ELR (cell line): ENCODE results near the gene GALNT18.

Experiments used
- DNase-seq: peaks from one replicate; pipeline ENCODE4 v3.0.0-alpha.2; 2015; ENCODE audit warnings: low read depth

Gene GALNT18

GRCh38 chr11:11346303-11346702 lies 275.5 kb downstream of the GALNT18 start:
- DNase-seq, result no peak

GRCh38 chr11:11345099-11345498 lies 276.7 kb downstream of the GALNT18 start:
- no peak for DNase-seq

- no peak for DNase-seq
Measured at GRCh38 chr11:11344045-11344444, 277.8 kb downstream of the GALNT18 start.

- DNase-seq, result no peak
Measured at GRCh38 chr11:11338304-11338703, 283.5 kb downstream of the GALNT18 start.

- DNase-seq, result no peak
Measured at GRCh38 chr11:11336664-11337063, 285.1 kb downstream of the GALNT18 start.

- no peak for DNase-seq
Measured at GRCh38 chr11:11335043-11335442, 286.8 kb downstream of the GALNT18 start.

- DNase-seq, result no peak
Measured at GRCh38 chr11:11334607-11335006, 287.2 kb downstream of the GALNT18 start.

GRCh38 chr11:11332141-11332710 lies 289.6 kb downstream of the GALNT18 start:
- DNase-seq, result no peak

GRCh38 chr11:11329062-11329806 lies 292.6 kb downstream of the GALNT18 start:
- DNase-seq, result no peak

- no peak for DNase-seq
Measured at GRCh38 chr11:11324090-11324489, 297.7 kb downstream of the GALNT18 start.

GRCh38 chr11:11322101-11322500 lies 299.7 kb downstream of the GALNT18 start:
- DNase-seq, result no peak

GRCh38 chr11:11320825-11321224 lies 301.0 kb downstream of the GALNT18 start:
- DNase-seq, result no peak

- no peak for DNase-seq
Measured at GRCh38 chr11:11318961-11319360, 302.8 kb downstream of the GALNT18 start.

GRCh38 chr11:11318461-11318860 lies 303.3 kb downstream of the GALNT18 start:
- DNase-seq, result no peak

GRCh38 chr11:11316651-11317230 lies 305.1 kb downstream of the GALNT18 start:
- DNase-seq, result no peak

- no peak for DNase-seq
Measured at GRCh38 chr11:11313902-11314692, 307.7 kb downstream of the GALNT18 start.

GRCh38 chr11:11313426-11313825 lies 308.4 kb downstream of the GALNT18 start:
- no peak for DNase-seq

GRCh38 chr11:11312738-11313137 lies 309.1 kb downstream of the GALNT18 start:
- DNase-seq, result no peak

GRCh38 chr11:11311169-11311568 lies 310.6 kb downstream of the GALNT18 start:
- DNase-seq, result no peak

GRCh38 chr11:11309906-11310305 lies 311.9 kb downstream of the GALNT18 start:
- DNase-seq, result no peak

GRCh38 chr11:11308249-11308648 lies 313.6 kb downstream of the GALNT18 start:
- DNase-seq, result no peak

- no peak for DNase-seq
Measured at GRCh38 chr11:11306855-11307254, 314.9 kb downstream of the GALNT18 start.

GRCh38 chr11:11304550-11304949 lies 317.3 kb downstream of the GALNT18 start:
- DNase-seq, result no peak
